Glutamatergic neuron (in vitro differentiated cells): ENCODE data around the gene CLCN4. TPM values are rescaled to one million over a fixed set of nuclear protein-coding genes. Genes with fewer than 3 reads are reported as not detected.

Experiments used
- DNase-seq: peaks from one replicate; pipeline ENCODE4 v3.0.0; 2022
- H3K27ac Mint-ChIP-seq: one replicate; pipeline ENCODE4 v1.8.0; 2020; ENCODE audit warnings: mild to moderate bottlenecking, mixed read lengths, inconsistent platforms; ENCODE audit not compliant: unreplicated experiment
- H3K27me3 Mint-ChIP-seq: one replicate; pipeline ENCODE4 v1.8.0; 2020; ENCODE audit warnings: mild to moderate bottlenecking, moderate library complexity, mixed read lengths, inconsistent platforms; ENCODE audit not compliant: unreplicated experiment
- H3K36me3 Mint-ChIP-seq: one replicate; pipeline ENCODE4 v1.8.0; 2020; ENCODE audit warnings: mild to moderate bottlenecking, mixed read lengths, inconsistent platforms; ENCODE audit not compliant: unreplicated experiment
- H3K4me1 Mint-ChIP-seq: one replicate; pipeline ENCODE4 v1.8.0; 2020; ENCODE audit warnings: mild to moderate bottlenecking, low read depth, mixed read lengths, inconsistent platforms; ENCODE audit not compliant: unreplicated experiment
- H3K4me3 Mint-ChIP-seq: one replicate; pipeline ENCODE4 v1.8.0; 2020; ENCODE audit warnings: mild to moderate bottlenecking, mixed read lengths, inconsistent platforms; ENCODE audit not compliant: unreplicated experiment
- H3K9me3 Mint-ChIP-seq: one replicate; pipeline ENCODE4 v1.8.0; 2020; ENCODE audit warnings: mild to moderate bottlenecking, moderate library complexity, mixed read lengths, inconsistent platforms; ENCODE audit not compliant: unreplicated experiment
- total RNA-seq: library from RNA; stranded (reverse); fragmentation: NEBNext Ultra II Directional; extraction: Animal tissue kit (Norgen Biotek cat#: 25700); gene quantifications from one replicate; pipeline ENCODE4 v1.2.1, GENCODE V29; 2021; ENCODE audit not compliant: unreplicated experiment
- TF ChIP-seq, protein P1 (sequence below): fragments of 200-600 bp; sonication (generic); IDR thresholded peaks from one replicate; pipeline ENCODE4 v1.5.0; 2021; ENCODE audit not compliant: partially characterized antibody, unreplicated experiment

CLCN4 gene
- total RNA-seq, 1 donor from 2014 or later, result 64.7 TPM

DNA sequence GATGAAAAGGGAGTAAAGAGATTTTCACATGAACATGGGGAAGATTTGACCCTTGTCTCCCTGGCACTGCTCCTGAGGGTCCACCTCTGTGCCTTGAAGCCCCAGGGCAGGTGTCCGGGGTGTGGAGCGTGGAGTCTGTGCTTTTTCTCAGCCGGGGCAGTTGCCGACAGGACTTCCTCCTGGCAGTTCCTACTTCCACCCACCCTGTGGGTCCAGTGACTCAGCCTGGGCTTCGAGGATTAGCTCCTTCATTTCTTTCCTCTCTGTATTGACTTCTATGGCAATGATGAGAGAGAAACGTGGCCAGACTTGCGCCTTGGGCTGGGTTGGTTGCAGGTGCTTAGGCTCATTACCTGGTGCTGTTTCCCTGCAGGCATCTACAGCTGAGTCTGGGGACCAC lies 35.9 kb upstream of the CLCN4 start:
- Mint-ChIP-seq H3K27me3 (no peaks in the 10 kb centered on the region), H3K36me3 (peaks cover 18% of the 10 kb centered on the region), H3K9me3 (peaks cover 3% of the 10 kb centered on the region), H3K27ac (no peak overlapping the region), H3K4me1 (no peaks in the 10 kb centered on the region), H3K4me3 (no peak overlapping the region)
- no peak for DNase-seq
- TF ChIP-seq, protein P1, sequence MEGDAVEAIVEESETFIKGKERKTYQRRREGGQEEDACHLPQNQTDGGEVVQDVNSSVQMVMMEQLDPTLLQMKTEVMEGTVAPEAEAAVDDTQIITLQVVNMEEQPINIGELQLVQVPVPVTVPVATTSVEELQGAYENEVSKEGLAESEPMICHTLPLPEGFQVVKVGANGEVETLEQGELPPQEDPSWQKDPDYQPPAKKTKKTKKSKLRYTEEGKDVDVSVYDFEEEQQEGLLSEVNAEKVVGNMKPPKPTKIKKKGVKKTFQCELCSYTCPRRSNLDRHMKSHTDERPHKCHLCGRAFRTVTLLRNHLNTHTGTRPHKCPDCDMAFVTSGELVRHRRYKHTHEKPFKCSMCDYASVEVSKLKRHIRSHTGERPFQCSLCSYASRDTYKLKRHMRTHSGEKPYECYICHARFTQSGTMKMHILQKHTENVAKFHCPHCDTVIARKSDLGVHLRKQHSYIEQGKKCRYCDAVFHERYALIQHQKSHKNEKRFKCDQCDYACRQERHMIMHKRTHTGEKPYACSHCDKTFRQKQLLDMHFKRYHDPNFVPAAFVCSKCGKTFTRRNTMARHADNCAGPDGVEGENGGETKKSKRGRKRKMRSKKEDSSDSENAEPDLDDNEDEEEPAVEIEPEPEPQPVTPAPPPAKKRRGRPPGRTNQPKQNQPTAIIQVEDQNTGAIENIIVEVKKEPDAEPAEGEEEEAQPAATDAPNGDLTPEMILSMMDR, result no peak

DNA sequence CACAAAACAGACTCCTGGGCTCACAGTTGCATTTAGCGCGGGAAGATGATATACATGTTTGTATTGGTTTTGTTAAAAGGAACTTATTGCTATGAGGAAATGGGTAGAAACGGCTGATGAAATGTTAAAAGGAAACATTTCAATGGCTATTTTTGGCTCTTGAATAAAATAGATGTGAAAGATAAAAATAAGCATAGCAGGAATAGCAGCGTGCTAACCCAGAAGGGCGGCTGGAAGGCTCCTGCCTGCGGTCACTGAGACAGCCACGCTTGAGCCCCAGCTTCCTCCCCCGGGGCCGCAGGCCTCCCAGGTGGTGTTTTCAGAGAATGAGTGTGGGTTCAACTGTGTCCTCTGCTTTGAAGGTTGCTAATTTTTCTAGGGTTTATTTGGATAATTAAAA lies 35.0 kb upstream of the CLCN4 start:
- Mint-ChIP-seq H3K36me3 (peaks cover 24% of the 10 kb centered on the region), H3K4me1 (no peaks in the 10 kb centered on the region), H3K27me3 (no peaks in the 10 kb centered on the region), H3K9me3 (peaks cover 4% of the 10 kb centered on the region), H3K4me3 (no peak overlapping the region), H3K27ac (no peak overlapping the region)
- TF ChIP-seq, protein P1, result no peak
- no peak for DNase-seq

DNA sequence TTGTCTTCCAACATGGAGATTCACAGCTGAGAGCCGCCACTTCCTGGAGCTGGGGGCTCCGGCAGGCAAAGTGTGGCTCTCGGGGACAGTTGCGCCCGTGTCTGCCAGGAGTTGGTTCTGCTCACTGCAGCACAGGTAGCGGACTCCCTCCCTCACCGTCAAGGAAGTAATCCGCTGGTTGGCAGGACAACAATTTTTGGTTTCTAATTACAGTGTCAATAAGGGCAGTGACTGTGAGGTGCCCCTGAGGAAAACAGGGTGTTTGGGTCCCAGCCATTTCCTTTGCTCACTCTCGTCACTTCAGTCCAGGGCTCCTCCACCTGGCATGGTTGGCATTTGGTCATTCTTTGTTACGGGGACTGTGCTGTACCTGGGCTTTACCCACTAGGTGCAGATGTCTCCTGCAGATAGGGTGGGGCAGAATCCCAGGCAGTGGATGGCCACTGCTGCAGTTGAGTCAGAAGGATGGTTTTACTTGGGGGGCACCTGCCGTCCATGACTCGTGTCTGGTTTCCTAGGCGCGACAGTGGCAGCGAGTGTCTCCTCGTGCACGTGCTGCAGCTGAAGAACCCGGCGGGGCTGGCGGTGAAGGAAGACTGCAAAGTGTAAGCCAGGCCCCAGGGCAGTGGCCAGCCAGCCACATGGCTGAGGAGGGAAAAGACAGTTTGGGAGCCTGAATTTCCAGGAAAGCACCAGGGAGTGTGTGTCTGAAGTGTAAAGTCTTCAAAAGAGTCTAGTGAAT lies 32.1 kb upstream of the CLCN4 start:
- no peak for DNase-seq
- Mint-ChIP-seq H3K36me3 (peaks cover 13% of the 10 kb centered on the region), H3K4me3 (no peak overlapping the region), H3K9me3 (peaks cover 3% of the 10 kb centered on the region), H3K27ac (no peak overlapping the region), H3K27me3 (no peaks in the 10 kb centered on the region), H3K4me1 (no peaks in the 10 kb centered on the region)
- TF ChIP-seq, protein P1, result no peak

DNA sequence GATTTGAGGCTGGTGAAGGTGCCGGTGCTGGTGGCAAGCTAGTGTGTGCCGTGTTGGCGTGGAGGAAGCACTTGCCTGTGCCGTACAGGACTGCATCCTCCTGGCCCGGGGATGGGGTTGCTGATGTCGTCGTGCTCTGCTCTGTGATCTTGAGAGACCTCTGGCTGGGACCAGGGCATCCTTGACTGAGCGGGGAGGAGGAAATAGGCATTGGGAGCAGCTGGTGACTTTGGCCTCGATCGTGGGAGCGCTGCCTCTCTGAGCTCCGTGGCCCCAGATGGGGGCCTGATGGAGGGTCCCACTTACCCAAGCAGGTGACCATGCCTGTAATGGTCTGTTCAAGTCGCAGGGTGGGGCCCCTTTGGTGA lies 31.5 kb upstream of the CLCN4 start:
- TF ChIP-seq, protein P1, result no peak
- H3K9me3 Mint-ChIP-seq, result peaks cover 3% of the 10 kb centered on the region
- H3K27ac Mint-ChIP-seq, result no peak overlapping the region
- H3K27me3 Mint-ChIP-seq, result no peaks in the 10 kb centered on the region
- no peaks in the 10 kb centered on the region for H3K4me1 Mint-ChIP-seq
- no peak for DNase-seq
- H3K4me3 Mint-ChIP-seq, result no peak overlapping the region
- peaks cover 11% of the 10 kb centered on the region for H3K36me3 Mint-ChIP-seq

DNA sequence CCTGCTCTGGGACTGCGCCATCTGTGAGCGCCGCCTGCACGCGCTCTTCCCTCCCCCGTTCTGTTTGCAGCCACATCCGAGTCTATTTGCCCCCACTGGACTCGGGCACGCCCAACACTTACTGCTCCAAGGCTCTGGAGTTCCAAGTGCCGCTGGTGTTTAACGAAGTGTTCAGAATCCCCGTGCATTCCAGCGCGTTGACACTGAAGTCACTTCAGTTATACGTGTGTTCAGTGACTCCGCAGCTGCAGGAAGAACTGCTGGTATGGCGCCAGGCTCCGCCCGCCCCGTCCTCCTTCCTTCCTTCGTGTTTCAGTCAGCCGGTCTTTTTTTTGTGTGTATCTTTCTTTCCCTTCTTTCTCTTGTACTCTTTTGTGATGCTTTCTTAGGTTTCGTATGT lies 30.7 kb upstream of the CLCN4 start:
- no peaks in the 10 kb centered on the region for H3K27me3 Mint-ChIP-seq
- H3K9me3 Mint-ChIP-seq, result peaks cover 1% of the 10 kb centered on the region
- no peaks in the 10 kb centered on the region for H3K4me1 Mint-ChIP-seq
- no peak overlapping the region for H3K4me3 Mint-ChIP-seq
- no peak for DNase-seq
- TF ChIP-seq, protein P1, result no peak
- no peak overlapping the region for H3K27ac Mint-ChIP-seq
- peaks cover 6% of the 10 kb centered on the region for H3K36me3 Mint-ChIP-seq
